Measurements from ENCODE around the gene PSORS1C2.

GRCh38 chr6:31165986-31166385, 27.1 kb upstream of the PSORS1C2 start:
- TF ChIP-seq GATA3 (IDR thresholded peaks at IDR 0.05; ENCODE audit: low read depth, low read length), result no peak
- TF ChIP-seq GATA2 (IDR thresholded peaks at IDR 0.05; ENCODE audit: low read depth, low read length), result no peak

All from SH-SY5Y (cell line).